WERI-Rb-1 (cell line): Measurements from ENCODE around the gene NDUFA13.
"Not testable (repeated sequence)": the region's sequence is repeated elsewhere in the genome, so short reads cannot be mapped to it uniquely, and the experiment has no call there.

Experiments
- DNase-seq: peaks from one replicate; pipeline ENCODE4 v3.0.0-alpha.2; 2020
- H3K27ac ChIP-seq: fragments of 250-450 bp; sonication (Bioruptor Pico); 2 replicates; pipeline ENCODE4 v1.5.1; 2020; ENCODE audit warnings: mild to moderate bottlenecking, moderate library complexity
- H3K27me3 ChIP-seq: fragments of 250-450 bp; sonication (Bioruptor Pico); 2 replicates; pipeline ENCODE4 v1.5.1; 2021; ENCODE audit warnings: mild to moderate bottlenecking, low read depth, moderate library complexity; ENCODE audit not compliant: insufficient read depth, severe bottlenecking
- H3K36me3 ChIP-seq: fragments of 250-450 bp; sonication (Bioruptor Pico); 2 replicates; pipeline ENCODE4 v1.5.1; 2020; ENCODE audit warnings: mild to moderate bottlenecking, moderate library complexity
- H3K4me3 ChIP-seq: 2 replicates; pipeline ENCODE4 v1.5.1; 2011; ENCODE audit warnings: low read depth, mild to moderate bottlenecking, control low read depth, low read length
- H3K9me3 ChIP-seq: fragments of 250-450 bp; sonication (Bioruptor Pico); 2 replicates; pipeline ENCODE4 v1.5.1; 2021; ENCODE audit warnings: mild to moderate bottlenecking, moderate library complexity; ENCODE audit not compliant: severe bottlenecking
- TF ChIP-seq, protein P1 (sequence below): IDR thresholded peaks from 2 replicates; pipeline ENCODE4 v1.5.1; 2011; ENCODE audit warnings: low read depth, mild to moderate bottlenecking, control low read depth, inconsistent platforms, low read length

Gene NDUFA13

DNA sequence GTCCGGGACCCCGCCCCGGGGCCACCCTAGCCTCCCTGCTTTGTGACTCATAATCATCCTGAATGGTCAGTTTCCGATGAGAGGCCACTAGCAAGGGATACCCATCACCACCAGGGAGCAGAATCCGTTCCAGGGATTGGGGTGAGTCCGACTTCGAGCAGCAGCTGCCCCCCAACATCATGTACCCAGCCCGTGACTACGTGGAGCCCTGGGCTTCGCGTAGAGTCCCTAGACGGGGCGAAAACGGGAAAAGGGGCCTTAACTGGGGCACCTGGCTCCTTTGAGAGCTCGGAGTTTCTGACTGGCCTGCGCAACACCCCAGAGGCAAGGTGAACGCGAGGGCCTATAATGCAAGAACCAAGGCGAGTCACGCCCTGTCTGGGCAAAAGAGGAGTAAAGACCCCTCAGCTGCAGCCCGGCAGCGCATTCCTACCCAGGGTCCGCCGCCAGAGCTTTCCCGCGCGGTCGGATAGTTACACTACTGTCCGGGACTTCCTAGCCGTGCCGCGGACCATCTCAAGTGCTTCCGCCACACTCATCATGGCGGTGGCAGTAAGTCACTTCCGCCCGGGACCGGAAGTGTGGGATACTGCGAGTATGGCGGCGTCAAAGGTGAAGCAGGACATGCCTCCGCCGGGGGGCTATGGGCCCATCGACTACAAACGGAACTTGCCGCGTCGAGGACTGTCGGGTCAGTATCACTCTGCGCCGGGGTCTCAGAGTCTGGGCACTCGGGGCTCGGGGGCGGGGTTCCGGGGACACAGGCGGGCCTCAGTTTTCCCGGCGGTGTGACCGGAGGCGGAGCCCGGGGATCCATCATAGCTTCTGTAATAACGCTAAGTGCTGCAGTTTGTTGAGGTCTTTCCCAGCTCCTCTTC is at the start of gene NDUFA13:
Gene NDUFA13 (plus strand): TSS at position 584 of the 878 bp plus-strand sequence. CDS start 14 bp downstream, at position 598.
- Histone ChIP-seq H3K36me3 (peaks cover 25% of the 10 kb centered on the region), H3K27me3 (no peaks in the 10 kb centered on the region), H3K4me3 (peak within 1 kb of the TSS; percentile 72), H3K27ac (peak within 1 kb of the TSS; percentile 77), H3K9me3 (peaks cover 4% of the 10 kb centered on the region)
- peak; percentile 92 for DNase-seq
- TF ChIP-seq, protein P1, sequence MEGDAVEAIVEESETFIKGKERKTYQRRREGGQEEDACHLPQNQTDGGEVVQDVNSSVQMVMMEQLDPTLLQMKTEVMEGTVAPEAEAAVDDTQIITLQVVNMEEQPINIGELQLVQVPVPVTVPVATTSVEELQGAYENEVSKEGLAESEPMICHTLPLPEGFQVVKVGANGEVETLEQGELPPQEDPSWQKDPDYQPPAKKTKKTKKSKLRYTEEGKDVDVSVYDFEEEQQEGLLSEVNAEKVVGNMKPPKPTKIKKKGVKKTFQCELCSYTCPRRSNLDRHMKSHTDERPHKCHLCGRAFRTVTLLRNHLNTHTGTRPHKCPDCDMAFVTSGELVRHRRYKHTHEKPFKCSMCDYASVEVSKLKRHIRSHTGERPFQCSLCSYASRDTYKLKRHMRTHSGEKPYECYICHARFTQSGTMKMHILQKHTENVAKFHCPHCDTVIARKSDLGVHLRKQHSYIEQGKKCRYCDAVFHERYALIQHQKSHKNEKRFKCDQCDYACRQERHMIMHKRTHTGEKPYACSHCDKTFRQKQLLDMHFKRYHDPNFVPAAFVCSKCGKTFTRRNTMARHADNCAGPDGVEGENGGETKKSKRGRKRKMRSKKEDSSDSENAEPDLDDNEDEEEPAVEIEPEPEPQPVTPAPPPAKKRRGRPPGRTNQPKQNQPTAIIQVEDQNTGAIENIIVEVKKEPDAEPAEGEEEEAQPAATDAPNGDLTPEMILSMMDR = peak; percentile 25; the same call in 1 of the 2 replicates

DNA sequence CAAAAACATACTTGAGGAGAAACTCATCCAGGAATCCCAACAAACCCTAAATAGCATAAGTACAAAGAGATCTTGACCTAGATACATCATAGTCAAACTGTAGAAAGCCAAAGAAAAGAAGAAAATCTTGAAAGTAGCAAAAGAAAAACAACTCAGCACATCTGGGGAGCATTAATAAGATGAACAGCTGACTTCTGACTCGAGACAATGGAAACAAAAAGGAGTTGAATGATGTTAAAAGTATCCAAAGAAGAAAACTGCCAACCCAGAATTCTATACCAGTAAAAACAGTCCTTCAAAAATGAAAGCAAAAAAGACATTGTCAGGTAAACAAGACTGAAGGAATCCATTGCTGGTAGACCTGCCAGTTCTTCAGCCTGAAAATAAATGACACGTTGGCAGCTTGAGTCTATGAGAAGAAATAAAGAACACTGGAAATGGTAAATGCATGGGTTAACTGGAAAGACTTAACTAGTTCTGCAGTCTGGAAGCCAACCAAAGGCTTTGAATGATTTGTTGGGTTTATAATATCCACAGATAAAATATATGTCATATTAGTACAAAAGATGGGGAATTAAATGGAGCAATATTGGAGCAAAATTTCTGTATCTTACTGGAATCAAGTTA is 47.5 kb upstream of the NDUFA13 start:
- no peak for DNase-seq
- Histone ChIP-seq H3K4me3 (no peak overlapping the region), H3K36me3 (peaks cover 47% of the 10 kb centered on the region), H3K27me3 (no peaks in the 10 kb centered on the region), H3K27ac (no peak overlapping the region), H3K9me3 (peaks cover 17% of the 10 kb centered on the region)
- TF ChIP-seq, protein P1 = no peak

DNA sequence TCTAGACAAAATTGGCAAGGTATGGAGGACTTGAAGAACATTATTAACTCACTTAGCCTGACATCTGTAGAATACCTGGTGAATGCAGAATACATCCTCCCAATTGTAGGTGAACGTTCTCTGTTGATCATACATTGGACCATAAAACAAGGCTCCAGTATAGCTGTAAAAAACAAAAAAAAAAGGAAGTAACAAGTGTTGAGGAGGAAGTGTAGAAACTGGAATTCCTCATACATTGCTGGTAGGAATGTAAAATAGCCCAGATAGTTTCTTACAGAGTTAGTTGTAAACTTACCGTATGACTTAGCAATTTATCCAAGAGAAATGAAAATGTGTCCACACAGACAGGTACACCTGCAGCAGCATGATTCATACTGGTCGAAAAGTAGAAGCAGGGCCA is 45.4 kb upstream of the NDUFA13 start:
- Histone ChIP-seq H3K9me3 (peaks cover 17% of the 10 kb centered on the region), H3K27ac (no peak overlapping the region), H3K27me3 (no peaks in the 10 kb centered on the region), H3K4me3 (no peak overlapping the region), H3K36me3 (peaks cover 51% of the 10 kb centered on the region)
- DNase-seq = no peak
- TF ChIP-seq, protein P1 = no peak

DNA sequence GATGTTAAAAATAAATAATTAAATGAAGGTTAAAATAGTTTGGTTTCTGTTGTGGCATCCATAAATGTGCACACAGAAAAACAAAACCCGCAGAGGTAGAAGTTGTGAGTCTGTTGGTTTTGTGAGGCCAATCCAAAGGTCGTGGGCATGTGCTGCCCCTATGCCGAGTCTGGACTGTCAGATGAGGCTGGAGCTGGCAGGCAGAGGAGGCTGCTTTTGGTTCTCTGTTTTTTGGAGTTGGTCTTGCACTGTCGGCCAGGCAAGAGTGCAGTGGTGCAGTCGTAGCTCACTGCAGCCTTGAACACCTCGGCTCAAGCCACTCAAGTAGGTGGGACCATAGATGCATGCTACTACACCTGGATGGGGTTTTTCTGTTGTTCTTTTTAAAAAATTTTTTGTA is 44.3 kb upstream of the NDUFA13 start:
- H3K9me3 ChIP-seq = peaks cover 17% of the 10 kb centered on the region
- no peaks in the 10 kb centered on the region for H3K27me3 ChIP-seq
- DNase-seq = no peak
- H3K36me3 ChIP-seq = peaks cover 46% of the 10 kb centered on the region
- TF ChIP-seq, protein P1 = no peak
- H3K4me3 ChIP-seq = no peak overlapping the region
- H3K27ac ChIP-seq = no peak overlapping the region

DNA sequence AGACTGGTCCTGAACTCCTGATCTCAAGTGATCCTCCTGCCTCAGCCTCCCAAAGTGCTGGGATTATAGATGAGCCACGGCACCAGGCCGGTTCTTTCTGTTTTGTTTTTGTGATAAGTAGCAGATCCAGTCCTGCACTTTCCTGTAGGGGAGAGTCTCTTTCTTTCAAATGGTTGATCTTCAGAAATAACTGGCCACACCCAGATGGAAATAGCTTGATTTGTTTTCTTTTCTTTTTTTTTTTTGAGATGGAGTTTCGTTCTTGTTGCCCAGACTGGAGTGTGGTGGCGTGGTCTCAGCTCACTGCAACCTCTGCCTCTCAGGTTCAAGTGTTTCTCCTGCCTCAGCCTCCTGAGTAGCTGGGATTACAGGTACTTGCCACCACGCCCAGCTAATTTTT is 43.9 kb upstream of the NDUFA13 start:
- DNase-seq, H3K4me3 ChIP-seq, H3K27ac ChIP-seq, H3K27me3 ChIP-seq: not testable (repeated sequence)
- Histone ChIP-seq H3K36me3 (peaks cover 42% of the 10 kb centered on the region), H3K9me3 (peaks cover 16% of the 10 kb centered on the region)

DNA sequence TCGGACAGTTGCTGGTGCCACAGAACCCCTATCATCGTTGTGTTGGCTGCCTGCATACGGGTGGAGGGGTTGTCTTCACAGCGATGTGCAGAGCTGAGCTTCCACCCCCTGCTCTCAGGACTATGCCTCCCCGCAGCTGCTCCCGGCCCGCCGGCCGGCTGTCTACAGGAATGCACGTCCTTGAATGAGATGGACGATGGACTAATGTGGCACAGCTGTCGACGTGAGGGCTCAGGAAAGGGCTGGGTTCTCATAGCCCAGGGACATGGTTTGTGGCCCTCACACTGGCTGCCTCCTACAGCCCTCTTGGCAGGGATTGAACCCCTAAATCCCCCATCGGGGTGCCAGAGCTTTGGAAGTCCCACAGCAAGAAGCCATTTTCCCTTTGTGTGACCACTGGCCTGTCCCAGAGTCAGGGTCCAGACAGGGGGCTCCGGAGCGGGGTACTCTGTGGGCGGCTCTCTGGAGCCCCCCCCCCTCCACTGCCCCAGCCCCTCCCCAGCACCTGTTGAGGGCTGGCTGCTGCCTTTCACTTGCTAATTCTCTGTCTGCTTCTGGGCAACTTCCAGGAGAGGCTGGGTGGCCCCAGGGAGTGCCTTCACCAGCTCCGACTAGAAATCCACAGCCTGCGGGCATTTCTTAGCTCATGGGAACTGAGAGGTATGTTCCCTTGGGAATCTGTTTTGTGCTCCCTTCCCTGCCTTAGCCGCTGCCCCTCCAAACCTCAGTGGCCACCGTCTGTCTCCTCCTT is 40.8 kb upstream of the NDUFA13 start:
- peaks cover 26% of the 10 kb centered on the region for H3K36me3 ChIP-seq
- no peaks in the 10 kb centered on the region for H3K9me3 ChIP-seq
- TF ChIP-seq, protein P1 = no peak
- H3K27me3 ChIP-seq = no peaks in the 10 kb centered on the region
- H3K4me3 ChIP-seq = no peak overlapping the region
- no peak for DNase-seq
- no peak overlapping the region for H3K27ac ChIP-seq
